ENCODE data around the gene CHTF18. TPM values are rescaled to one million over a fixed set of nuclear protein-coding genes. Genes with fewer than 3 reads are reported as not detected.

CHTF18 gene
- polyA plus RNA-seq, 1 donor (not counting 4 experiments of a cell fraction or from before 2014, with no cell fraction given) = 5.7 TPM

DNA sequence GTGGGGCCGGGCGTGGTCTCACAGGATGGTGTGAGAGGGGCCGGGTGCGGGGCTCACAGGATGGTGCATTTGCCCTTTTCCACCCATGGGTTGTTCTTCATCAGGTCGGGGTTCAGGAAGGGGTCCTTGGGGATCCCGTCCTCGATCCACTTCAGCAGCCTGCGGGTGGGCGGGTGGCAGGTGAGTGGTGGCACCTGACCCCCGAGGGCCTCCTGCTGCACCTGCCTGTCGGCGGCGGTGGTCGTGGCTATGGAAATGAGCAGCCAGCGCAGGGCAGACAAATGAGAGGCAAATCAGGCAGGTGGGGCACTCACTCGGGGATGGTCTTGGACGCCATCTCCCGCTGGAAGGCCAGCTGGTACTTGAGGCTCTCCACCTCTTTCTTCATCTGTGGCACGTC, 10.2 kb downstream of the CHTF18 start:
- H3K27me3 ChIP-seq (ENCODE audit: control insufficient read depth, extremely low read depth, insufficient read depth, low read length) = peaks cover 44% of the 10 kb centered on the region
- H3K36me3 ChIP-seq (ENCODE audit: control insufficient read depth in 2 of 2, extremely low read depth in 1 of 2, insufficient read depth in 2 of 2, low read length in 2 of 2) = no peaks in the 10 kb centered on the region
- dilution Hi-C loops (cut with MboI; ENCODE audit: extremely low pct_ligation_motif_present, low sequenced_read_pairs) = no loop called here

DNA sequence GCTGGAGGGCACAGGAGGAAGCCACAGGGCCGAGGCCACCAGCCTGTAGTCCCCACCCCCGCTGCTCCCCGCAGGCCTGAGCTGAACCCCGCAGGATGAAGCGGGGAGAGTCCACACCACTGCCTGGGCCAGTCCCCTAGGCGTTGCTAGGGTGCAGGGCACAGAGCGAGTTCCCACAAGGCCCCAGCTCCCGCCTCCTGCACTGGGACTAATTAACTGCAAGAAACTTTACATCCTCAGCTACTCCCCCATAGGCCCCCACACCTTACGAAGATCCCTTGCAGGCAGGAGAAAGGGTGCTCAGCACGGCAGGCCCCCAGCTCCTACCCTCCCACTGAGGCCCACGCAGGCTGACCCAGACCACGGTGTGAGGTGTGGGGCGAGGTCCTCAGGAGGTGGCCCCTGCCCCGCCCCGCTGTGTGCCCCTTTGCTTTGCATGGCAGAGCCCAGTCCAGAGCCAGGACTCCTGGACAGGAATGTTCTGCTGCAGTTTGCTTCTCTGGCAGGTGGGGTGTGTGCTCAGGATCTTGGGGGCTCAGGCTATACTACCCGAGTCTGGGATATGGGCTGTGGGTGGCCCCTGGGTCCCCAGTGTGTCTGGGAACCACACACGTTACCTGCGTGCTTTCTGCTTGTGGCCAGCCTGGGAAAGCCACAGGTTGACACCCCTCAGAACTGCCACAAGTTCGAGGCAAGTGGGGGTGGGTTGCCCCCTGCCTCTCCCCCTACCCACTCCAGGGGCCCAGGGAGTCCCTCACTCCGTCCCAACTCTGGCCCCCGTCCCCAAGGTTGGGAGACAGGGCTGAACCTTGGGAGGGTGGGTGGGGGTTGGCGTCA, 10.9 kb downstream of the CHTF18 start:
- peak; percentile 18 for TF ChIP-seq EZH2 (IDR thresholded peaks at IDR 0.05; ENCODE audit: low read length)
- TF ChIP-seq, protein P1, sequence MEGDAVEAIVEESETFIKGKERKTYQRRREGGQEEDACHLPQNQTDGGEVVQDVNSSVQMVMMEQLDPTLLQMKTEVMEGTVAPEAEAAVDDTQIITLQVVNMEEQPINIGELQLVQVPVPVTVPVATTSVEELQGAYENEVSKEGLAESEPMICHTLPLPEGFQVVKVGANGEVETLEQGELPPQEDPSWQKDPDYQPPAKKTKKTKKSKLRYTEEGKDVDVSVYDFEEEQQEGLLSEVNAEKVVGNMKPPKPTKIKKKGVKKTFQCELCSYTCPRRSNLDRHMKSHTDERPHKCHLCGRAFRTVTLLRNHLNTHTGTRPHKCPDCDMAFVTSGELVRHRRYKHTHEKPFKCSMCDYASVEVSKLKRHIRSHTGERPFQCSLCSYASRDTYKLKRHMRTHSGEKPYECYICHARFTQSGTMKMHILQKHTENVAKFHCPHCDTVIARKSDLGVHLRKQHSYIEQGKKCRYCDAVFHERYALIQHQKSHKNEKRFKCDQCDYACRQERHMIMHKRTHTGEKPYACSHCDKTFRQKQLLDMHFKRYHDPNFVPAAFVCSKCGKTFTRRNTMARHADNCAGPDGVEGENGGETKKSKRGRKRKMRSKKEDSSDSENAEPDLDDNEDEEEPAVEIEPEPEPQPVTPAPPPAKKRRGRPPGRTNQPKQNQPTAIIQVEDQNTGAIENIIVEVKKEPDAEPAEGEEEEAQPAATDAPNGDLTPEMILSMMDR (optimal IDR thresholded peaks at IDR 0.05 in 1 of 3, IDR thresholded peaks at IDR 0.05 in 1 of 3, conservative IDR thresholded peaks at IDR 0.05 in 1 of 3; ENCODE audit: extremely low read depth in 1 of 3, insufficient read depth in 2 of 3, low read length in 3 of 3) = no peak
- H3K27me3 ChIP-seq (ENCODE audit: control insufficient read depth, extremely low read depth, insufficient read depth, low read length) = peaks cover 44% of the 10 kb centered on the region
- dilution Hi-C loops (cut with MboI; ENCODE audit: extremely low pct_ligation_motif_present, low sequenced_read_pairs) = no loop called here

More for the DNA sequence above, 10.2 kb downstream of the CHTF18 start:
- no peaks in the 10 kb centered on the region for H3K9me1 ChIP-seq (ENCODE audit: control insufficient read depth, extremely low read depth, insufficient read depth, low read length)
- no peaks in the 10 kb centered on the region for H3K79me2 ChIP-seq (ENCODE audit: control insufficient read depth, insufficient read depth, low read length)
- DNase-seq (ENCODE audit: low read depth, low spot score) (no peak), FAIRE-seq (no peak)
- no peak overlapping the region for H3K9ac ChIP-seq (ENCODE audit: control insufficient read depth, extremely low read depth, insufficient read depth, low read length)
- TF ChIP-seq, protein P1 (optimal IDR thresholded peaks at IDR 0.05 in 1 of 3, IDR thresholded peaks at IDR 0.05 in 1 of 3, conservative IDR thresholded peaks at IDR 0.05 in 1 of 3; ENCODE audit: extremely low read depth in 1 of 3, insufficient read depth in 2 of 3, low read length in 3 of 3) = no peak
- no peak for TF ChIP-seq EZH2 (IDR thresholded peaks at IDR 0.05; ENCODE audit: low read length)
- no peak overlapping the region for H2AFZ ChIP-seq (ENCODE audit: control insufficient read depth, low read length)
- no peak overlapping the region for H3K4me3 ChIP-seq (ENCODE audit: control insufficient read depth in 2 of 3, extremely low read depth in 1 of 3, insufficient read depth in 2 of 3, low read depth in 1 of 3, low read length in 3 of 3)
- H3K27ac ChIP-seq (ENCODE audit: control insufficient read depth, insufficient read depth, low read length) = no peak overlapping the region
- no peaks in the 10 kb centered on the region for H3K9me3 ChIP-seq (ENCODE audit: control insufficient read depth, low read depth, low read length)
- peaks cover 2% of the 10 kb centered on the region for H4K20me1 ChIP-seq (ENCODE audit: control insufficient read depth, extremely low read depth, insufficient read depth, low read length)
- H3K4me2 ChIP-seq (ENCODE audit: control insufficient read depth, extremely low read depth, insufficient read depth, low read depth, low read length) = no peak overlapping the region
- H3K4me1 ChIP-seq (ENCODE audit: control insufficient read depth, extremely low read depth, insufficient read depth, low read length) = no peaks in the 10 kb centered on the region

More for the DNA sequence above, 10.9 kb downstream of the CHTF18 start:
- H2AFZ ChIP-seq (ENCODE audit: control insufficient read depth, low read length) = no peak overlapping the region
- no peaks in the 10 kb centered on the region for H3K4me1 ChIP-seq (ENCODE audit: control insufficient read depth, extremely low read depth, insufficient read depth, low read length)
- H3K36me3 ChIP-seq (ENCODE audit: control insufficient read depth in 2 of 2, extremely low read depth in 1 of 2, insufficient read depth in 2 of 2, low read length in 2 of 2) = no peaks in the 10 kb centered on the region
- H3K4me3 ChIP-seq (ENCODE audit: control insufficient read depth in 2 of 3, extremely low read depth in 1 of 3, insufficient read depth in 2 of 3, low read depth in 1 of 3, low read length in 3 of 3) = no peak overlapping the region
- H3K79me2 ChIP-seq (ENCODE audit: control insufficient read depth, insufficient read depth, low read length) = no peaks in the 10 kb centered on the region
- H3K27ac ChIP-seq (ENCODE audit: control insufficient read depth, insufficient read depth, low read length) = no peak overlapping the region
- no peak for DNase-seq (ENCODE audit: low read depth, low spot score)
- no peaks in the 10 kb centered on the region for H3K9me1 ChIP-seq (ENCODE audit: control insufficient read depth, extremely low read depth, insufficient read depth, low read length)
- H3K9ac ChIP-seq (ENCODE audit: control insufficient read depth, extremely low read depth, insufficient read depth, low read length) = no peak overlapping the region
- peaks cover 2% of the 10 kb centered on the region for H4K20me1 ChIP-seq (ENCODE audit: control insufficient read depth, extremely low read depth, insufficient read depth, low read length)
- FAIRE-seq = no peak
- H3K9me3 ChIP-seq (ENCODE audit: control insufficient read depth, low read depth, low read length) = no peaks in the 10 kb centered on the region
- no peak overlapping the region for H3K4me2 ChIP-seq (ENCODE audit: control insufficient read depth, extremely low read depth, insufficient read depth, low read depth, low read length)

All from keratinocyte (primary cell).